Measurements from ENCODE around the gene PDE4D.

PDE4D gene

GRCh38 chr5:59893429-59894227 is at the start of gene PDE4D:
Gene PDE4D (minus strand): TSS chr5:59893726.
- in situ Hi-C loops (cut with HindIII; ENCODE audit: low sequenced_read_pairs) = no loop called here

- in situ Hi-C loops (cut with HindIII; ENCODE audit: low sequenced_read_pairs) = no loop called here
Observed at GRCh38 chr5:59937633-59938032, 44.1 kb upstream of the PDE4D start.

- in situ Hi-C loops (cut with HindIII; ENCODE audit: low sequenced_read_pairs) = no loop called here
Observed at GRCh38 chr5:59923465-59923864, 29.9 kb upstream of the PDE4D start.

- in situ Hi-C loops (cut with HindIII; ENCODE audit: low sequenced_read_pairs) = no loop called here
Observed at GRCh38 chr5:59922220-59922619, 28.7 kb upstream of the PDE4D start.

GRCh38 chr5:59921816-59922215 is 28.3 kb upstream of the PDE4D start:
- in situ Hi-C loops (cut with HindIII; ENCODE audit: low sequenced_read_pairs) = no loop called here

- in situ Hi-C loops (cut with HindIII; ENCODE audit: low sequenced_read_pairs) = no loop called here
Observed at GRCh38 chr5:59919484-59919883, 26.0 kb upstream of the PDE4D start.

GRCh38 chr5:59917121-59917520 is 23.6 kb upstream of the PDE4D start:
- in situ Hi-C loops (cut with HindIII; ENCODE audit: low sequenced_read_pairs) = no loop called here

- in situ Hi-C loops (cut with HindIII; ENCODE audit: low sequenced_read_pairs) = no loop called here
Observed at GRCh38 chr5:59905188-59905587, 11.7 kb upstream of the PDE4D start.

GRCh38 chr5:59897075-59897474 is 3.5 kb upstream of the PDE4D start:
- in situ Hi-C loops (cut with HindIII; ENCODE audit: low sequenced_read_pairs) = no loop called here

- in situ Hi-C loops (cut with HindIII; ENCODE audit: low sequenced_read_pairs) = no loop called here
Observed at GRCh38 chr5:59891962-59892643, 1.4 kb downstream of the PDE4D start.

- in situ Hi-C loops (cut with HindIII; ENCODE audit: low sequenced_read_pairs) = no loop called here
Observed at GRCh38 chr5:59887274-59887673, 6.3 kb downstream of the PDE4D start.

- in situ Hi-C loops (cut with HindIII; ENCODE audit: low sequenced_read_pairs) = no loop called here
Observed at GRCh38 chr5:59874675-59875074, 18.9 kb downstream of the PDE4D start.

- in situ Hi-C loops (cut with HindIII; ENCODE audit: low sequenced_read_pairs) = no loop called here
Observed at GRCh38 chr5:59873113-59873512, 20.4 kb downstream of the PDE4D start.

- in situ Hi-C loops (cut with HindIII; ENCODE audit: low sequenced_read_pairs) = no loop called here
Observed at GRCh38 chr5:59866661-59867060, 26.9 kb downstream of the PDE4D start.

- in situ Hi-C loops (cut with HindIII; ENCODE audit: low sequenced_read_pairs) = no loop called here
Observed at GRCh38 chr5:59864718-59865117, 28.8 kb downstream of the PDE4D start.

GRCh38 chr5:59863777-59864176 is 29.7 kb downstream of the PDE4D start:
- in situ Hi-C loops (cut with HindIII; ENCODE audit: low sequenced_read_pairs) = no loop called here

- in situ Hi-C loops (cut with HindIII; ENCODE audit: low sequenced_read_pairs) = no loop called here
Observed at GRCh38 chr5:59856358-59856757, 37.2 kb downstream of the PDE4D start.

- in situ Hi-C loops (cut with HindIII; ENCODE audit: low sequenced_read_pairs) = no loop called here
Observed at GRCh38 chr5:59850766-59851165, 42.8 kb downstream of the PDE4D start.

GRCh38 chr5:59847586-59847985 is 45.9 kb downstream of the PDE4D start:
- in situ Hi-C loops (cut with HindIII; ENCODE audit: low sequenced_read_pairs) = no loop called here

GRCh38 chr5:59845730-59846129 is 47.8 kb downstream of the PDE4D start:
- in situ Hi-C loops (cut with HindIII; ENCODE audit: low sequenced_read_pairs) = no loop called here

- in situ Hi-C loops (cut with HindIII; ENCODE audit: low sequenced_read_pairs) = no loop called here
Observed at GRCh38 chr5:59843511-59844213, 49.9 kb downstream of the PDE4D start.

GRCh38 chr5:59842999-59843398 is 50.5 kb downstream of the PDE4D start:
- in situ Hi-C loops (cut with HindIII; ENCODE audit: low sequenced_read_pairs) = no loop called here
